ENCODE results near the gene OBSCN.

Gene OBSCN

DNA sequence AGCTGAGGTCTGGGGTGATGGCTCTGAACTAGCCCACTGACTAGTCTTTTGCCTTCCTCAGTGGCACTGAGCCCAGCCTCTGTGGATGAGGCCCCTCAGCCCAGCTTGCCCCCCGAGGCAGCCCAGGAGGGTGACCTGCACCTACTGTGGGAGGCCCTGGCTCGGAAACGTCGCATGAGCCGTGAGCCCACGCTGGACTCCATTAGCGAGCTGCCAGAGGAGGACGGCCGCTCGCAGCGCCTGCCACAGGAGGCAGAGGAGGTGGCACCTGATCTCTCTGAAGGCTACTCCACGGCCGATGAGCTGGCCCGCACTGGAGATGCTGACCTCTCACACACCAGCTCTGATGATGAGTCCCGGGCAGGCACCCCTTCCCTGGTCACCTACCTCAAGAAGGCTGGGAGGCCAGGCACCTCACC is 111.0 kb downstream of the OBSCN start:
- DNase-seq (ENCODE audit: low read depth in 3 of 3, low spot score in 1 of 3), result no peak

DNA sequence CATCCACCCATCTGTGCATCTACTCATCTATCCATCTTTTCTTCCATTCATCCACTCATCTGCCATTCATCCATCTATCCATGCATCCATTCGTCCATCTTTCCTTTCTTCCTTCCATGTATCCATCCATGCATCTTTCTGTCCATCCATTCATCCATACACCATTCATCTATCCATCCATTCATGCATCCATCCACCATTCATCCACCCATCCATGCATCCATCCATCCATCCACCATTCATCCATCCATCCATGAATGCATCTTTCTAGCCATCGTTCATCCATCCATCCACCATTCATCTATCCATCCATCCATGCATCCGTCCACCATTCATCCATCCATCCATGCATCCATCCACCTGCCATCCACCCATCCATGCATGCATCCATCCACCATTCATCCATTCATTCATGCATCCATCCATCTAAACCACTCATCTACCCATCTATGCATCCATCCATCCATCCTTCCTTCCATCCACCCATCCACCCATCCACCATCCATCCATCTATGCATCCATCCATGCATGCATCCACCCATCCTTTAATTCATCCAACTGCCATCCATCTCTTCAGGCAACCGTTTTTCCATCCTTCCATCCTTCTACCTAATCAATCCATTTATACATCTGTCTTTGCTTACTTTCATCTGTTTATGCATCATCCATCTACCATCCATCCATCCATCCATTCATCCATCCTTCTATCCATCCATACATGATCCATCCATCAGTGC is 111.7 kb downstream of the OBSCN start:
- no peak for DNase-seq (ENCODE audit: low read depth in 3 of 3, low spot score in 1 of 3)

DNA sequence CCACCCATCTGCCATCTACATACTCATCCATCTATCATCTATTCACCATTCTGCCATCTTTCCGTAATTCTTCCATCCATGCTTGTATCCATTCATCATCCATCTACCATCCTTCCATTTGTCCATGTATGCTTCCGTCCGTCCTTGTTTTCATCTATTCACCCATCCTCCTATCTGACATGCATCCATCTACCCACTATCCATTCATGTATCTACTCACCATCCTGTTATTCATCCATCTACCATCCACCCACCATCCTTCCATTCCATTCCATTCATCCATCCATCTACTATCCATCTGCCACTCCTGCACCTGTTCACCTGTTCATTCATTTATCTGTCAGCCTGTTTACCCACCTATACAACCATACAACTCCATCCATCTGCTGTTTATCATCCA is 112.5 kb downstream of the OBSCN start:
- DNase-seq (ENCODE audit: low read depth in 3 of 3, low spot score in 1 of 3), result no peak

DNA sequence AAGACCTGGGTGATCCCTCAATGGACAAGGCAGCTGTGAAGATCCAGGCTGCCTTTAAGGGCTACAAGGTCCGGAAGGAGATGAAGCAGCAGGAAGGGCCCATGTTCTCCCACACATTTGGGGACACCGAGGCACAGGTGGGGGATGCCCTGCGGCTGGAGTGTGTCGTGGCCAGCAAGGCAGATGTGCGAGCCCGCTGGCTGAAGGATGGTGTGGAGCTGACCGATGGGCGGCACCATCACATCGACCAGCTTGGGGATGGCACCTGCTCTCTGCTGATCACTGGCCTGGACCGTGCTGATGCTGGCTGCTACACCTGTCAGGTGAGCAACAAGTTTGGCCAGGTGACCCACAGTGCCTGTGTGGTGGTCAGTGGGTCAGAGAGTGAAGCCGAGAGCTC is 113.6 kb downstream of the OBSCN start:
- DNase-seq (ENCODE audit: low read depth in 3 of 3, low spot score in 1 of 3), result no peak

DNA sequence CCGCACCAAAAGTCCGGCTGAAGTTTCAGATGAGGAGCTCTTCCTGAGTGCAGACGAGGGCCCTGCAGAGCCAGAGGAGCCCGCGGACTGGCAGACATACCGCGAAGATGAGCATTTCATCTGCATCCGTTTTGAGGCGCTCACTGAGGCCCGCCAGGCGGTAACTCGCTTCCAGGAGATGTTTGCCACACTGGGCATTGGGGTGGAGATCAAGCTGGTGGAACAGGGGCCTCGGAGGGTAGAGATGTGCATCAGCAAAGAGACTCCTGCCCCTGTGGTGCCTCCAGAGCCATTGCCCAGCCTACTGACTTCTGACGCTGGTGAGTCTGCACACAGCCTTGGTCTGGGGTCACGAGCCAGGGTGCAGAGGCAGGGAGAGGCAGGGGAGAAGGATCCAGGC is 114.1 kb downstream of the OBSCN start:
- no peak for DNase-seq (ENCODE audit: low read depth in 3 of 3, low spot score in 1 of 3)

DNA sequence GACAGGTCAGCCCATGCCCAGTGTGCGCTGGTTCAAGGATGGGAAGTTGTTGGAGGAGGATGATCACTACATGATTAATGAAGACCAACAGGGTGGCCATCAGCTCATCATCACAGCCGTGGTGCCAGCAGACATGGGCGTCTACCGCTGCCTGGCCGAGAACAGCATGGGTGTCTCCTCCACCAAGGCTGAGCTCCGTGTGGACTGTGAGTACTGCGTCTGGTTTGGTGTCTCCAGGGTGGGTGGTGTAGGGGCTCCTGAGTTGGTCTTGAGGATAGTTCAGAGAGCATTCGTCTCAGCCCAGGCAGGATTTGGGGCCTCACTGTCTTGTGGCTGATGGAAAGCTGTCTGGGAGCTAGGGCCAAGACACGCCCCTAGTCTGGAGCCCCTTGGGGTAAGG is 115.6 kb downstream of the OBSCN start:
- no peak for DNase-seq (ENCODE audit: low read depth in 3 of 3, low spot score in 1 of 3)

DNA sequence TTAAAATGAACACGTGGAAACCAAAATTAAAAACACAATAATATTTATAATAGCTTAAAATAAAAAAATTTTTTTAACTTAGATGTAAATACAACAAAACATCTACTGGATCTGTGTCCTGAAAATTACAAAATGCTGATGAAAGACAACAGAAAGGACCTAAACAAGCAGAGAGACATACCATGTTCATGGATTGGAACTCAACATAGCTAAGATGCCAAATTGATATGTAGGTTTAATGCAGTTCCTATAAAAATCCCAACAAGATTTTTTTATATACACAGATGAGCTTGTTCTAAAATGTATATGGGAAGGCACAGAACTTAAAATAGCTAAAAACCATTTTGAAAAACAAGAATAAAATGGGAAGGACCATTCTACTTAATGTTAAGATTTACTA is 117.4 kb downstream of the OBSCN start:
- DNase-seq (ENCODE audit: low read depth in 3 of 3, low spot score in 1 of 3), result no peak

DNA sequence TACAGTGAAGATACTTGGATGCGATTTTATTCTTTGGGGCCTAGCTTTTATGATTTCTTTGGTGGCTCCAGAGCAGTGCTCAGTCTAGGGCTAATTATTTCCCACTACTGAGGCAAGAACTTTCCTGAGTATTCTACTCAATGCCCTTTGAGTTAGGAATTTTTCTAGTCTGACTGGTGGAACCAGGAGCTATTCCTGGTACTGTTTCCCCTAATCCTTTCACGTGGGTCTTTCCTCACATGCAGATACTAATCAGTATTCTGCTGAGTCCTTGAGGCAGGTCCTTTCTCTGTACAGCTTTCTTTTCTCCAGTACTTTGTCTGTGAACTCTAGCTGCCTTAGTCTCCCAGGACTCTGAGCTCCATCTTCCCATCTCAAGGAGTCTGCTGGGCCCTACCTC is 122.0 kb downstream of the OBSCN start:
- no peak for DNase-seq (ENCODE audit: low read depth in 3 of 3, low spot score in 1 of 3)

DNA sequence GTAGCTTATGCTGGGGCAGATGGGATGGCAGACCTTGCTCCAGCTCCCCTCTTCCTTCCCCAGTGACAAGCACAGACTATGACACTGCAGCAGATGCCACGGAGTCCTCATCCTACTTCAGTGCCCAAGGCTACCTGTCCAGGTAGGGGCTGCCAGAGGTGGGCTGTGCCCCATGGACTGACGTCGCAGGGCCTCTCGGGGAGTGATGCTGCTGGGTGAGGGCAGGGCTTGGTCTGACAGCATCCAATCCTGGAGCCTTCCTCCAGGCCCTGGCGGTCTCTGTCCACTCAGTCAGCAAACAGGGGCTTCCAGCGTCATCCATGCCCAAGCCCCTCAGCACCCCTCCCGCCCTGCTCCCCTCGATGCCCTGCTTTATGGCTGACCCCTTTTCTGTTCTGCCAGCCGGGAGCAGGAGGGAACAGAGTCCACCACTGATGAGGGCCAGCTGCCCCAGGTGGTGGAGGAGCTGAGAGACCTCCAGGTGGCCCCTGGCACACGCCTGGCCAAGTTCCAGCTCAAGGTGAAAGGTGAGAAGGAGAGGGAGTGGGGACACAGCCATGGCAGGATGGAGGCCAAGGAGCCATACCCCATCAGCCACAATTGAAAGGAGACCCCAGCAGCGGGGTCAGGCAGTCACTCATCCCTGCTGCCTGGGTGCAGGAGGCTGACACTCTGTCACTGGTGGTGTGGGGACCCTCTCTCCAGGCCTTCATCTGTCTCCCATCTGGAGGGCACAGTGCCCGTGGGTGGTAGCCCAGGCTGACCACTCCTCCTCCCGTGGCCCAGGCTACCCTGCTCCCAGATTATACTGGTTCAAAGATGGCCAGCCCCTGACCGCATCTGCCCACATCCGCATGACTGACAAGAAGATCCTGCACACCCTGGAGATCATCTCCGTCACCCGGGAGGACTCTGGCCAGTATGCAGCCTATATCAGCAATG is 125.2 kb downstream of the OBSCN start:
- no peak for DNase-seq (ENCODE audit: low read depth in 3 of 3, low spot score in 1 of 3)

DNA sequence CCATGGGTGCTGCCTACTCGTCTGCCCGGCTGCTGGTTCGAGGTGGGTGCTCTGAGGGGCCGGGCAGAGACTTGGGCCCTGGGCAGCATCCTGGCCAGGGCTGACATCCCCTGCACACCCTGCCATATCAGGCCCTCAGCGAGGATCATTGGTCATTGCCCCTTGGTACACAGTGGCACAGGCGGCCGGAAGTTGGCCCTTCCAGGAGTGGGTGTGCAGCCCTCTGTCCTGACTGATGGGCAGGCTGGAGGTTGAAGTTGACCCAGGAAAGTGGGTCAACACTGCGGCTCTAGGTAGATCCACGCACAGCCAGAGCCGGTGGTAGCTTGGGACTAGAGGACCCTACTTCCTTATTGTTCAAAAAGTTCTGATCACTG is 125.9 kb downstream of the OBSCN start:
- no peak for DNase-seq (ENCODE audit: low read depth in 3 of 3, low spot score in 1 of 3)

DNA sequence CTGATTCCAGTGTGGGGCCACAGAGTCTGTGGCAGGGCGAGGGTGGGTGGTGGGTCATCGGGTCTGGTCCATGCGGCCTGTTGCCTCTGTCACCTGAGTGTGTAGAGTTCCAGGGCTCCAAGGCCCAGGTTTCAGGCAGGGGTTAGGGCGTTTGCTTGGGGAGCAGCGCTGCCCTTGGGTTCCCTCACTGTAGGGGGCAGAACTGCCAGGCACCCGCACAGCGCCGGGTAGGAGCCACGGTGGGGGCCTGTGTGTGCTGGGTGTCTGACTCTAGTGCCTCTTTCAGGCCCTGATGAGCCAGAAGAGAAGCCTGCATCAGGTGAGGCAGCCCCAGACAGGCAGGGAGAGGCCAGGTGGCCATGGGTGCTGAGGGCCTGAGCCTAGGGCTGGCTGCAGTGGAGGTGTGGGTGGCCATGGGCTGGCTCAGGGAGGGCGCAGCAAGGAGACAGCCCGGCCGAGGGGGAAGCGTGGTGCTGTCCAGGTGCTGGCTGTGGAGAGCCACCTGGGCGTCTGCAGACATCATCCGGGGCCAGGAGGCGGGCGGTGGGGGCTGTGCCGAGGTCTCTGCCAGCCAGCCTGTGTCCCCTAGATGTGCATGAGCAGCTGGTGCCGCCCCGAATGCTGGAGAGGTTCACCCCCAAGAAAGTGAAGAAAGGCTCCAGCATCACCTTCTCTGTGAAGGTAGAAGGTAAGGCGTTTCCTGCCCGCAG is 126.5 kb downstream of the OBSCN start:
- DNase-seq (ENCODE audit: low read depth in 3 of 3, low spot score in 1 of 3), result no peak

DNA sequence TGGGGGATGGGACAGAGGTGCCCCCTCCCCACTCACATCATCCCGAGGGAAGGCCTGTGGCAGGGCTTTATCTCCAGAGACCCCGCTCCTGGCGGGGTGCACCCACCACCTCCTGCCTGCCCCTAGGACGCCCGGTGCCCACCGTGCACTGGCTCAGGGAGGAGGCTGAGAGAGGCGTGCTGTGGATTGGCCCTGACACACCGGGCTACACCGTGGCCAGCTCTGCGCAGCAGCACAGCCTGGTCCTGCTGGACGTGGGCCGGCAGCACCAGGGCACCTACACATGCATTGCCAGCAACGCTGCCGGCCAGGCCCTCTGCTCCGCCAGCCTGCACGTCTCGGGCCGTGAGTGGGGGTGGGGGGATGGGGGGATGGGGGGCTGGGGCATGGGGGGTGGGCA is 127.1 kb downstream of the OBSCN start:
- no peak for DNase-seq (ENCODE audit: low read depth in 3 of 3, low spot score in 1 of 3)

DNA sequence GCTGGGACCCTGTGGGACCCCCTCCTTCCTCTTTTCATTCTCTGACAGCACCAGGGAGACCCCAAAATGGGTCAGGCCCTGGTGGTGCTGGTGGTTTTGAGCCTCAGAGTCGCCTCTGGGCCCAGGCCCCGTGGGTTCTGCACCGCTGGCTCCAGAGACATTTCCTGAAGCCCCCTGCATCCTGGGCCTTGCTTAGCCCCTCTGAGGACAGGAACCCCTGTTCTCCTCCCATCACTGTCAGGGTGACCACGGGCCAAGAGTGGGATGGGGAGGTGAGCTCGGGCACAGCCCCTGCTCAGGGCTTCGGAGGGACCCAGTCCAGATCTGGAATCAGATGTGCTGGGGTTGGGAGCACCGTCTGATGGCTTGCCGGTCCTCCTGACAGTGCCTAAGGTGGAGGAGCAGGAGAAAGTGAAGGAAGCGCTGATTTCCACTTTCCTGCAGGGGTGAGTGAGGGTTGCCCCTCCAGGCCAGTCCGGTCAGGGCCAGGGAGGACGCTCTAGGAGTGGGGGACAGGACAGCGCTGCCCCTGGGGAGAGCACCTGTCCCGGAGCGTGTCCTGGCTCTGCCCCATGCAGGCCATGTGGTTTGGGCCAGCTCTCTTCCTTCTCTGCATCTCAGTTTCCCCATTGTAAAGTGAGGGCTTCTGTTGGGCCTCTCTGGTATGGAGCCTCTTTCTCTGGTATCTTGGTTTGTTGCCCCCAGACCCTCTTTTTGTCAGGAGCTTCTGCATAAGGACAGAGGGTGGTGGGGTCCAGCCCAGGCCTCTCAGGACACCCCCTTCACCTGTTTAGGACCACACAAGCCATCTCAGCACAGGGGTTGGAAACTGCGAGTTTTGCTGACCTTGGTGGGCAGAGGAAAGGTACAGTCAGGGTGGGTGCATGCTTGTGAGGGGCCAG is 127.8 kb downstream of the OBSCN start:
- DNase-seq (ENCODE audit: low read depth in 3 of 3, low spot score in 1 of 3), result no peak

DNA sequence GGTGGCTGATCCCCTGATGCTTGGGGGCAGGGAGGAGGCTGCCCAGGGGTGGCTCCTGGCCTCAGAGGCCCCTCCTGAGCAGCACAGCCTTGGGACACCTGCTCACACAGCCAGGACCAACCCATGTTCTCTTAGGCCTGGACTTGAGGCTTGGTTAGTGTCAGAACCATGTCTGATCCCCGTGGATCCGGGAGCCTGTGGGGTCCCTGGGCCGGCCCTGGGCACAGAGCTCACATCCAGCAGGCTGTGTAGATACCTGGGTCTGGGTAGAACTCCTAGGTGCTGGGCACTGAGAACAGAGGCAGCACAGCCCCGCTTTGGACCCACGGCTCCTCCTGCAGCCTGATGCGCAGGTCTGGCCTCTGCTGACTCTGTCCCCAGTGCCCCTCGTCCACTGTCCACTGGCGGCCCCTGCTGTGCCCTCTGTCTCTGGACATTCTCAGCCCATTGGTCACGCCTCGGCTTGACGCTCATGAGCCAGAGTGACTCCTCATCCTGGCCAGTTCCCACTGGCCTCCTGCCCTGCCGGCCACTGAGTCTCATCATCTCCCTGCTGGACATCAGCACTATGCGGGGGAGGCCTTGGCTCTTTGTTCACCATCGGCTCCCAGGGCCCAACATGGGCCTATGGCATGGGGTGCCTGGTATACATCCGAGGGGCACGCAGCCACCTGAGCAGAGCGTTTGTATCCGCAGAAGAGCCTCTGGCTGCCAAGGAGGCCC is 128.6 kb downstream of the OBSCN start:
- no peak for DNase-seq (ENCODE audit: low read depth in 3 of 3, low spot score in 1 of 3)

DNA sequence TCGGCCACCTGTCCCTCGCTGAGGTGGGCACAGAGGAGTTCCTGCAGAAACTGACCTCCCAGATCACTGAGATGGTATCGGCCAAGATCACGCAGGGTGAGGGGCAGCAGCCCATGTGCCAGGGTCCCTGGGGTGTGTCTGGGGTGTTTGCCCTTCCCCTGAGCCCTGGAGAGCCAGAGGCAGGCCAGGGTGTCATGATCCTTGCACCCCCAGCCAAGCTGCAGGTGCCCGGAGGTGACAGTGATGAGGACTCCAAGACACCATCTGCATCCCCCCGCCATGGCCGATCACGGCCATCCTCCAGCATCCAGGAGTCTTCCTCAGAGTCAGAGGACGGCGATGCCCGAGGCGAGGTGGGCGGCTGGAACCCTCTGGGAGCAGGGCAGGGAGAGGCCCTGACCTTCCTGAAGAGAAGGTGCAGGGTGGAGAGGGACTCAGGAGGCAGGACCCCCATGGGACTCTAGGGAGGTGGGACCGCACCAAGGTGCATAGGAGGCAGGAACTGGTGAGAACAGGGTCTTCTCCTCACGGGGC is 129.3 kb downstream of the OBSCN start:
- no peak for DNase-seq (ENCODE audit: low read depth in 3 of 3, low spot score in 1 of 3)

DNA sequence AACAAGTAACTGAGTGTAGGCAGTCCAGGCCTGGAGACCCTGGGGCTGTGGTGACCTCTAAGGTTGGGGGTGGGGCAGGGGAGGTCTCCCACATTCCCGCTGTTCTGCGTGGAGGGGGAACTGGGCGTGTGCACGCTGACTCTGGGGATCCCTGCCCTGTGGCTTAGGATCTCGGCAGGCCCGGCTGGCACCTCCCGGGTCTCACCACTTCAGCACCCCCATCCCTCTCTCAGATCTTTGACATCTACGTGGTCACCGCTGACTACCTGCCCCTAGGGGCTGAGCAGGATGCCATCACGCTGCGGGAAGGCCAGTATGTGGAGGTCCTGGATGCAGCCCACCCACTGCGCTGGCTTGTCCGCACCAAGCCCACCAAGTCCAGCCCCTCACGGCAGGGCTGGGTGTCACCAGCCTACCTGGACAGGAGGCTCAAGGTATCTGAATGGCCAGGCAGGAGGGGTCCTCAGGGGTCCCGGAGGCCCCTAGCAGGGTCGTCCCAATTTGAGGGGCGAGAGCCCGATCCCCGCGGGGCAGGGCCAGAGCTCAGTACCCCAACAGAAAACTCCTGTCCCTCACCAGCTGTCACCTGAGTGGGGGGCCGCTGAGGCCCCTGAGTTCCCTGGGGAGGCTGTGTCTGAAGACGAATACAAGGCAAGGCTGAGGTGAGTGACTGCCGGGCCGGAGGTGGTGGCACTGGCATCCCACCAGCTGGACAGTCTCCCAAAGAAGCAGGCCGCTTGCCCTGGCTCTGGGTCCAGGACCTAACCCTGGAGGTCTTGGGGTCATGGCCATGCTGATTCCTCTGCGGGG is 130.1 kb downstream of the OBSCN start:
- no peak for DNase-seq (ENCODE audit: low read depth in 3 of 3, low spot score in 1 of 3)

DNA sequence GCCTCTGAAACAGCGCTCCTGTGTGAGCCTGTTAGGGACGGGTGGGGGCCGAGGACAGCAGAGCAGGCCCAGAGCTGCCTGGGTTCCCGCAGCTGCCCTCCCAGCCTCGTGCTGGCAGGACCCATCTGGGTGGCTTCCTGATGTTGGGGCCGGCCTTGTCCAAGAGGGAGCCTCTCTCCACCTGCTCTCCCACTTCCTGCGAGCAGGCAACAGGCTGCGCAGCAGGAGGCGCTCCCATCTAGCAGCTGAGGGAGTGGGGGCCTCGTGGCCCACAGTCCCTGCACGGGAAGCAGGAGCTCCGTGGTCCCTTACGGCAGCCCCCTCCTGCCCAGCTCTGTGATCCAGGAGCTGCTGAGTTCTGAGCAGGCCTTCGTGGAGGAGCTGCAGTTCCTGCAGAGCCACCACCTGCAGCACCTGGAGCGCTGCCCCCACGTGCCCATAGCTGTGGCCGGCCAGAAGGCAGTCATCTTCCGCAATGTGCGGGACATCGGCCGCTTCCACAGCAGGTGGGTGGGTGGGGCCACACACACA is 130.7 kb downstream of the OBSCN start:
- DNase-seq (ENCODE audit: low read depth in 3 of 3, low spot score in 1 of 3), result no peak

DNA sequence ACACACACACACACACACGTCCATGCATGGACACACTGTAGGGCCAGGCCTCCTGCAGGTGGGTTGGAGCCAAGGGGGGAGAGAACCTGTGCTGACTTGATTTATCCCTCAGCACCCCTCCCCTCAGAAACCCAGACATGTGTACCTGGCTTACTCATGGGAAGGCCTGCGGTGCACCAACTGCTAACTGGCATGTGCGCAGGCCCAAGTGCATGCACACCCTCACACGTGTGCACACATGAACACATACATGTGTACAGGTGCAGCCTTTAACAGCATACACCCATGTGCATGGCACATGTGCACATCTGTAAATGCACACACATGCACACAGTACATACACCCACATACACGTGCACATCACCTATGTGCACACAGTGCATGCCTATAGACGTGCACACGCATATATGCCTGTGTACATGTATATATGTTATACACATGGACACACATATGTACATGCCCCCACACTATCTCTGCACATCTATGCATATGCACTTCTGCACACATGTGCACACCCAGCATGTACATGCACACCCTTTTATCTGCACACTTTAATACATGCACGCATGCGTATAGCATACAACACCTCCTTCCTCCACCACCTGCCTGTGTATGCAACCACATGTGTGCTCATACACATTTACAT is 131.3 kb downstream of the OBSCN start:
- DNase-seq (ENCODE audit: low read depth in 3 of 3, low spot score in 1 of 3), result no peak

Data from stimulated activated CD4-positive, alpha-beta T cell treated with anti-CD3 and anti-CD28 coated beads, TNF-alpha, amount 100 ng/mL, for 1 hour (primary cell).